HTR-8/SVneo (cell line): ENCODE measurements around the gene UNC119B.

Experiments used
- DNase-seq: peaks from one replicate; pipeline ENCODE4 v3.0.0; 2011; ENCODE audit warnings: low spot score, mixed read lengths; ENCODE audit not compliant: insufficient read length
- FAIRE-seq: peaks from 2 replicates; lab custom pipeline; 2011; peaks lifted over from hg19 to GRCh38; lab: Jason Lieb, UNC

Gene UNC119B

GRCh38 chr12:120737557-120738251 is 27.4 kb downstream of the UNC119B start:
- DNase-seq (no peak), FAIRE-seq (no peak)

GRCh38 chr12:120738252-120739030 is 28.2 kb downstream of the UNC119B start:
- DNase-seq (no peak), FAIRE-seq (no peak)

GRCh38 chr12:120739031-120739762 is 28.9 kb downstream of the UNC119B start:
- FAIRE-seq: no peak
- no peak for DNase-seq

- no peak for FAIRE-seq
- DNase-seq: no peak
Measured at GRCh38 chr12:120739821-120740613, 29.8 kb downstream of the UNC119B start.

GRCh38 chr12:120740871-120741270 is 30.6 kb downstream of the UNC119B start:
- DNase-seq (no peak), FAIRE-seq (no peak)

DNA sequence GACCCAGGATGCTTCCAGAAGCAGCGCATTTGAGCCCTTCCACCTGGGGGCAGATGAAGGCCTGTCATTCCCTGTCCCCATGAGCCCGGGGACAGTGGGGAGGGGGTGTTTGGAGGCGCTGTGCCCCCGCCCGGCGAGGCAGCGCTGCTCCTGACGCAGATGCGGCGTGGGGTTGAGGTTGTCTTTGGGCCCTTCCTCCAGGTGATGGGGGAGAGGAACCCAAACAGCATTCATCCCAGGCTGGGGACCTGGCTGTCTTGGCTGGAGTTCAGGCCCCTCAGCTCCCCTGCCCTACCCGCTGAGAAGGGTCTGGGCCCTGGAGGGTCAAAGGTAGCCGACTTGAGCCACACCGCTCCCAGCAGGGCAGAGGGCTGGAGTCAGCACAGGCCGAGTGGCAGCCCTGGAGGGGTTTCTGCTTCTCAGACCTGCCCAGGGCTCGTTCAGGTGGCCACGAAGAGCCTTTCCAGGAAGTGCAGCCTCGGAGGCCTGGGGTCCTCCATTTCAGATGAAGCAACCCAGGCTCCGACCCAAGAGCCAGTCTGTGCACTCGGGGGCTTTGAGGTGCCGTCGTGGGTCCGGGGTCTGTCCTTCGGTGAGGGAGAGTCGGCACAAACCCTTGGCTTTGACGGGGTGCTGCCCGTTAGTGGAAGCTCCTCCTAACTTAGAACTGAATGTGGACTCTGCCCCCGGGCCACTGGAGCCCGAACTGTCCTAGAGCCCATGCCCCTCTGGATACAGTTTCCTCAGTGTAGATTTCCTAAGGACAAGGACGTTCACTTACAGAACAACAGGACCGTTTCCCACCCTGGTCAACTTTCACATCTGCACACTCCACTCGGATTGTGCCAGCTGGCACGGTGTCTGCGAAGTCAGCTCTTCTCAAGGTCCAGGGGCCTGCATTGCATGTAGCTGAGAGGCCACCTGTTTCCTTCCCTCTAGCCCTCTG is 31.5 kb downstream of the UNC119B start:
- no peak for DNase-seq
- FAIRE-seq: no peak

GRCh38 chr12:120744922-120745493 is 34.8 kb downstream of the UNC119B start:
- FAIRE-seq (no peak), DNase-seq (no peak)

- FAIRE-seq: no peak
Measured at GRCh38 chr12:120748242-120748641, 38.0 kb downstream of the UNC119B start.

GRCh38 chr12:120749256-120749655 is 39.0 kb downstream of the UNC119B start:
- DNase-seq: no peak
- no peak for FAIRE-seq

More at GRCh38 chr12:120748242-120748641, 38.0 kb downstream of the UNC119B start:
- no peak for DNase-seq

DNA sequence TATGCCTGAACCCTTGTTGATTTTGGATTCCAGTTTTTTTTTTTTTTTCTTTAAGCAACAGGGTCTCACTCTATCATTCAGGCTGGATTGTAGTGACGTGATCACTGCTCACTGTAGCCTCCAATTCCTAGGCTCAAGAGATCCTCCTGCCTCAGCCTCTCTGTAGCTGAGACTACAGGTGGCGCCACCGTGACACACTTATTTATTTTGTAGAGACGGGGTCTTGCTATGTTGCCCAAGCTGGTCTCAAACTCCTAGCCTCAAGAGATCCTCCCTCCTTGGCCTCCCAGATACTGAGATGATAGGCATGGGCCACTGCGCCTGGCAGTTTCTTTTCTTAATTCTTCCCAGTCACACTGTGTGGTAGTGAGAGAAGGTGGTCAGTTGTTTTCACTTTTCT is 40.5 kb downstream of the UNC119B start:
- no peak for FAIRE-seq
- no peak for DNase-seq

DNA sequence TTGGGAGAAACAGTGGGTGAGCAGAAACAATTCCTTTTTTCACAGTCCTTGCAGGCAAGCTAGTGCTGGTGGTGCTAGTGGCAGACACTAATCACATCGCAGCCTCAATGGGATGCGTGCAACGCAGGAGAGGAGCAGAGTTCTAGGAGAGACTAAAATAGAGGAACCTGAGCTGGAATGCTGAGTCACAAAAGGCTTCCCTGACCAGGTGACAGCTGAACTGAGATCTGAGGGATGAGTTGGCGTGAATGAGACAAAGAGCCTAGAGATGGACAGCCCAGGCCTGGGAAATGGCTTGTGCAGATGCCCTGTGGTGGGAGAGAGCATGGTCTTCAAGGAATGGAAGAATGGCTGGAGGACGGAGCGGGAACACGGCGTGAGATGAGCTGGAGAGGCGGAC is 41.1 kb downstream of the UNC119B start:
- FAIRE-seq: no peak
- no peak for DNase-seq

GRCh38 chr12:120754792-120755191 is 44.5 kb downstream of the UNC119B start:
- DNase-seq (no peak), FAIRE-seq (no peak)

DNA sequence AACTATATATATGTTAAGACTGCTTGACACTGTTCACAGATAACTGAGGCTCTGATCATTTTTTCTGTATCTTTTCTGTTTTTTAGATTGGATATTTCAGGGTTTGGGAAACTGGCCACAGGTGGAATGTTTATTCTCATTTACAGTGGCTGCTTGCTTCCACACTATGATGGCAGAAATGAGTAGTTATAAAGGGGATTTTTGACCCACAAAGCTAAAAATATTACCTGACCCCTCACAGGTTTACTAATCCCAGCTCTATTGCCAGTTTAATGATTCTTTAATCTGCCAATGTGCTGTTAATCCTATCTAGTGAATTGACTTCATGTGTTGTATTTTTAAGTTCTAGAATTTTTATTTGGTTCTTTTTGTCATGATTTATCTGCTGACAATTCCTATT is 45.0 kb downstream of the UNC119B start:
- no peak for DNase-seq
- FAIRE-seq: no peak

DNA sequence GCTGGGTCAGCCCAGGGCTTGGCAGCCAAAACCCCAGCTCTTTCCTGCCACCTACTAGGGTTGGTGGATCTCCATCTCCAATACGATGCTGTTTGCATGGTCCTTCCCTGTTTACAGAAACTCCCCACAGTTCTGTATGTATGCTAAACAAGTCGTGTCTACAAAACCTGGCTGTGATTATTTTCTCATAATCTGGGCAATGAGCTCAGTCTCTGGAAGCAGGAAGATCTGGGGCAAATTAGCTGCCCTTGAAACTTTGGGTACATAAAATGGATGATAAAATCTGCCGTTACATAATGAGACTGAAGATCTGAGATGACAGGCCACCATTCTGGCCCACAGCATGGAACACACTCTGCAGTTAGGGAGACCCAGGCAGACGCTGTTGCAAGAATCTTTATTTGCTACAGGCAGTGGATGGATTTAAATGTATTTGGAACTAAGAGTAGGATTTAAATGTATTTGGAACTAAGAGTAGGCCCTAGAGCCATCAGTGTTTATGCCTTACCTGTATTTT is 47.0 kb downstream of the UNC119B start:
- FAIRE-seq (no peak), DNase-seq (no peak)

DNA sequence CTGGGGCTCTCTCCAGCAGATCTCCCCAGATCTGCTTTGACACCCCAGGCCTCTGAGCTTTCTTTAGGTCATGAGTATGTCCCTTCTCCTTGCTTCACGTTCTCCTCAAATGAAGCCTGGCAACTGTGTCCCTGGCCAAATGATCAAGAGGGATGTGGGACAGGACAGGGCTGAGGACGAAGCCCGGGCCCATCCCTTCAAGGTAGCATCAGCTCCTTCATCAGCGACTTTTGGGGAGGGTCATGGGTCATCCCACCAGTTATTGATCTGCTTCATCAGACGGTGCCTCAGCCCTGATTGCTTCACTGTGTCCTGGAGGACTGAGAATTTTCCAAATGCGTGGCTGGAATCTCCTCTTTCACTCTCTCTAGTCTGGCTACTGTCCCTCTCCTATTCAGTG is 47.7 kb downstream of the UNC119B start:
- no peak for FAIRE-seq
- no peak for DNase-seq

DNA sequence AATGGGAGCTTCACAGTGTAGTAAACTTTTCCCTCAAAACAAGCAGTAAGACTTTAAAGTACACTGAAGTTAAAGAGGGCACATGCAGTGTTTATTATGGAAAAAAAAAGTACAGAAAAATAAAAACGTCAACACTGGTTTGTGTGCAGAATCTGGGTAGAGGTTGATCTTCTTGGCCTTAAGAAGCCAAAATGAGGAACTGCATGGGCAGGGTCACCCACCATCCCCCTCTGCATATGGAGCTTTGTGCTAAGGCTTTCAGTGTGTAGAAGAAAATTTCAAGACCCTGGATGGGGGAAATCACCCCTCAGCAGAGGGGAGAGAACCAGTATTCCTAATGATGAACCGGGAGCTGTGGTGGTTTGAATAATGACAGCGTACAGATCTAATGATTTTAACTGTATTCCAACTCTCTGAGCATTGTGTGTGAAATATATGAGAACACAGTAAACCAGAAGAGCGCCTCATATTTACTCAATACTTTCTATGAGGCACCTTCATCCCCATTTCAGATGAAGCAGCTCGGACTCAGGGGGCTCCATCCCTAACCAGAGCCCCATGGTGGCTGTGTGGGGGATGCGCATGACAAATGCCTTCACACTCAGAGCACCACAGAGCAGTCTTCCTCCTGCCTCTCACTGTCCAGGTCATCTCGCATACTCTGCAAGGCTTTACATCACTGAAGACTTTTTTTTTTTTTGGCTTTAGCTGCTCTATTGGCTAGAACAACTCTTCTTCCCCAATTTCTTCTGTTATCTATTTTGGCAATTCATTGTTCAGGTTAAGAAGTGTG is 48.7 kb downstream of the UNC119B start:
- FAIRE-seq (no peak), DNase-seq (no peak)

GRCh38 chr12:120759591-120760348 is 49.5 kb downstream of the UNC119B start:
- DNase-seq (no peak), FAIRE-seq (no peak)
